T-helper 2 cell treated with Interferon-gamma antibody and Interleukin-4, amounts not matched to agents 5 μg/mL and 100 μg/mL, for 36 hours (primary cell): Measurements from ENCODE around the gene MRPL12.
A peak's percentile ranks its signal among the peaks of the same experiment; 100 is the strongest.
"Not testable (repeated sequence)": the region's sequence is repeated elsewhere in the genome, so short reads cannot be mapped to it uniquely, and the experiment has no call there.

ENCODE experiments used
- DNase-seq: peaks from one replicate; pipeline ENCODE4 v3.0.0; 2021; ENCODE audit warnings: low spot score
- H3K27ac Mint-ChIP-seq: one replicate; pipeline ENCODE4 v1.8.0; 2021; ENCODE audit warnings: mild to moderate bottlenecking, mixed read lengths
- H3K27me3 Mint-ChIP-seq: one replicate; pipeline ENCODE4 v1.8.0; 2021; ENCODE audit warnings: low read depth, mixed read lengths
- H3K36me3 Mint-ChIP-seq: one replicate; pipeline ENCODE4 v1.8.0; 2021; ENCODE audit warnings: low read depth, mixed read lengths
- H3K4me1 Mint-ChIP-seq: one replicate; pipeline ENCODE4 v1.8.0; 2021; ENCODE audit warnings: low read depth, mixed read lengths
- H3K4me3 Mint-ChIP-seq: one replicate; pipeline ENCODE4 v1.8.0; 2022; ENCODE audit warnings: mild to moderate bottlenecking, moderate library complexity, mixed read lengths
- H3K9me3 Mint-ChIP-seq: one replicate; pipeline ENCODE4 v1.8.0; 2021; ENCODE audit warnings: mixed read lengths

The MRPL12 gene

DNA sequence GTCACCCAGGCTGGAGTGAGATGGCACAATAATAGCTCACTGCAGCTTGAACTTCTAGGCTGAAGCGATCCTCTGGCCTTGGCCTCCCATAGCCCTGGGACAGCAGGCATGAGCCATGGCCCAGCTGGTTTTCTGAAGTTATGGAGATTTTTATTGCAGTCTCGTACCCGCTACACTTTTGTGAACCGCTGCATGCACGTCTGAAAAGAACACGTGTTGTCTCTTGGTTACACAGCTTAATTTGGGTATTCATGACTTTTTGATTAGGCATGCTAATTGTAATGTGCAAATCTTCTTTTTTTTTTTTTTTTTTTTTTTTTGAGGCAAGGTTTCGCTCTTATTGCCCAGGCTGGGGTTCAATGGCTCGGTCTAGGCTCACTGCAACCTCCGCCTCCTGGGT lies 22.3 kb downstream of the MRPL12 start:
- no peak for DNase-seq
- Mint-ChIP-seq H3K27me3 (peaks cover 2% of the 10 kb centered on the region), H3K9me3 (no peaks in the 10 kb centered on the region), H3K36me3 (no peaks in the 10 kb centered on the region), H3K27ac (no peak overlapping the region), H3K4me1 (peaks cover 3% of the 10 kb centered on the region), H3K4me3 (no peak overlapping the region)

DNA sequence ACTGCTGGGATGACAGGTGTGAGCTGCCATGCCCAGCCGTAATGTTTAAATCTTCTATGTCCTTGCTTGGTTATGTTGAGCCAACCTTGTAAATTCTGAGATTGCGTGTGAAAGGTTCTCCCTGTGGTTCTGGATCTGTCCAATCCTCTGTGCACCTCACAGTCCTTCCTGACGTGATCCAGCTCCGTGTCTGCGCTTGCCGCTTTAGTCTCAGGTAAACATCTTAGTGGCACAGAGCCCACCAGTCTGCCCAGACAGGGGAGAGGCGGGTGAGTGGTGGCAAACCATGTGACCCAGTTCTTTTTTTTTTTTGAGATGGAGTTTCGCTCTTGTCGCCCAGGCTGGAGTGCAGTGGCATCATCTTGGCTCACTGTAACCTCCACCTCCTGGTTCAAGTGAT lies 22.8 kb downstream of the MRPL12 start:
- H3K4me3 Mint-ChIP-seq, result no peak overlapping the region
- peaks cover 4% of the 10 kb centered on the region for H3K27me3 Mint-ChIP-seq
- H3K27ac Mint-ChIP-seq, result no peak overlapping the region
- peaks cover 3% of the 10 kb centered on the region for H3K4me1 Mint-ChIP-seq
- DNase-seq, result no peak
- H3K9me3 Mint-ChIP-seq, result no peaks in the 10 kb centered on the region
- no peaks in the 10 kb centered on the region for H3K36me3 Mint-ChIP-seq

- no peak overlapping the region for H3K27ac Mint-ChIP-seq
Observed at GRCh38 chr17:81727324-81728031, 24.3 kb downstream of the MRPL12 start.

GRCh38 chr17:81733507-81734404 lies 30.6 kb downstream of the MRPL12 start:
- Mint-ChIP-seq H3K27ac (no peak overlapping the region), H3K4me1 (peaks cover 10% of the 10 kb centered on the region), H3K27me3 (peaks cover 13% of the 10 kb centered on the region), H3K36me3 (no peaks in the 10 kb centered on the region), H3K4me3 (no peak overlapping the region), H3K9me3 (no peaks in the 10 kb centered on the region)
- DNase-seq, result peak; percentile 65

More at GRCh38 chr17:81727324-81728031, 24.3 kb downstream of the MRPL12 start:
- Mint-ChIP-seq H3K27me3 (peaks cover 8% of the 10 kb centered on the region), H3K4me3 (no peak overlapping the region), H3K9me3 (no peaks in the 10 kb centered on the region), H3K36me3 (no peaks in the 10 kb centered on the region), H3K4me1 (peaks cover 6% of the 10 kb centered on the region)
- DNase-seq, result no peak

DNA sequence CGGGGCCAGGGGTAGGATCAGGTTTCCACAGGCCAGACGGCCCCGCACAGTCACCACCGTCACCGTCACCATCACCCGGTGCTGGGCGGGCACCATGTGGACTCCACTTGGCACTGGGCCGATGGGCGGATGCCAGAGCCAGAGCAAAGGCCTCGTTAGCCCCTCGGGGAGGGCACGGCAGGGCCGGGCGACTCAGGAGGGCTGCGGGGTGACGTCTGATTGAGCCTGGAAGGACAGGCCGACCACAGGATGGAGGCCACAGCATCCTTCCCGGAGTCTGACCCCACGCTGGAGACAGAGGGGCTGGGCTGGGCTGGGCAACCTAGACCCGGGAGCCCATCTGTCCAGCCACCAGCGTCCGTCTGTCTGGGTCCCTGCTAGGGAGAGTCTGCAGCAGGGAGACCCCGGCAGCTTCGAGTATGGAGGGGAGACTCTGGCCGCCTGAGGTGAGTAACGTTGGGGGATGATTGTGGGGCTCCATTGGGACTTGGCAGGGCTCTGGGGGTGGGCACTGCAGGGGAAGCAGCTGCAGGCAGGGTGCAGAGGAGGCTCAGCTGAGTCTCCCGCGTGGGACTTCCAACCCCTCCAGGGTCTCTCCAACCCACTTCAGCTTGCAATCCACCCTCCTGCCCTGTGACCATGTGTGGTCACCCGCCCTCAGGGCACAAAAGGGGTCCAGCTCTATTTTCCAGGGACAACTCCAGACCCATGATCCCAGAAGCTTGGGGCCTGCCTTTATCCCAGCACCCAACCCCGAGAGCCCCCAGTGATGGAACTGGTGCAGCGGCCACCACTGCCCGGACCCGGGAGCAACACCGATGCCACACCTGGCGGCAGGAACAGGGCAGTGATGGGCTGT lies 31.5 kb downstream of the MRPL12 start:
- H3K36me3 Mint-ChIP-seq, result no peaks in the 10 kb centered on the region

DNA sequence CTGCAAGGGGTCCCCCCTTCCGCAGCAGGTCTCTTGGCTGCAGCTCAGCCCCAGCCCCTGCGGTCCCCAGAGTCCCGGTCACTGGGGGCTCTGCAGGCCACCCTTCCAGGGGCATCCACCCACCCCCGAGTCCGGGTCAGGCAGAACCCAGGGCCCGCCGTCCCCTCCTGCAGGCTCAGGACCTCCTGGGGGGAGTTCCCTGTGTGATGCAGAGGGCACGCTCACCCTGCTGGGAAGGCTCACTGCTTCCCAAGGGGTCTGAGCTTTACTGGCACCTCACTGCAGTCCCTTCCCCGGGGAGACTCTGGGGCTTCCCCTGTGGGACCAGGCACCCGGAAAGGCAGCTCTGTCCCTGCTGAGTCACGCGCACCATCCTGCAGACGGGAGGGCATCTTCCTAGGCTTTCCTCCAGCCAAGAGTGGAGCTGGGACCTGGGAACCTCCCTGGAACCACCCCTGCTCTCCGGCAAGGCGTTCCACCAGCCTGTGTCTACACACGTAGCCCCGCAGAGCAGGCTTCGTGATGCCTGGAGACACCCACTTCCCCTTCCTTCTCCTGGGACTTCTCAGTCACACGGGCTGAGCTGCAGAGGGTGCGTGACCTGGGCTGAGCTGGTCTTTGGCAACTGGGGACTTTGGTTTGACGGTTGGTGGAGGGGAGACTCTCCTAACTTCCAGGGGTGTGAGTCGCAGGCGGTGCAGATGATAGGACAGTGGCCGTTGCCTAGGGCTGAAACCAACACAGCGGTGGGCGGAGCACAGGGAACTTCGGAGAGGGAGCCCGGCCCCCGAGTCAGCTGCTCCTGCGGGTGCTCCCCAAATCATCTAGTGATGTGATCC lies 32.3 kb downstream of the MRPL12 start:
- no peaks in the 10 kb centered on the region for H3K36me3 Mint-ChIP-seq
- H3K27me3 Mint-ChIP-seq, result peaks cover 15% of the 10 kb centered on the region
- peak overlapping the region; percentile 73 for H3K4me3 Mint-ChIP-seq
- no peak for DNase-seq
- peaks cover 10% of the 10 kb centered on the region for H3K4me1 Mint-ChIP-seq
- H3K9me3 Mint-ChIP-seq, result no peaks in the 10 kb centered on the region
- peak overlapping the region; percentile 45 for H3K27ac Mint-ChIP-seq

More for the DNA sequence above, 31.5 kb downstream of the MRPL12 start:
- Mint-ChIP-seq H3K9me3 (no peaks in the 10 kb centered on the region), H3K27me3 (peaks cover 13% of the 10 kb centered on the region), H3K4me3 (no peak overlapping the region), H3K27ac (no peak overlapping the region), H3K4me1 (peaks cover 10% of the 10 kb centered on the region)
- DNase-seq, result no peak

GRCh38 chr17:81737947-81738800 lies 35.0 kb downstream of the MRPL12 start:
- Mint-ChIP-seq H3K27ac (no peak overlapping the region), H3K27me3 (peaks cover 14% of the 10 kb centered on the region), H3K9me3 (no peaks in the 10 kb centered on the region), H3K36me3 (no peaks in the 10 kb centered on the region), H3K4me3 (no peak overlapping the region), H3K4me1 (peaks cover 7% of the 10 kb centered on the region)
- no peak for DNase-seq

DNA sequence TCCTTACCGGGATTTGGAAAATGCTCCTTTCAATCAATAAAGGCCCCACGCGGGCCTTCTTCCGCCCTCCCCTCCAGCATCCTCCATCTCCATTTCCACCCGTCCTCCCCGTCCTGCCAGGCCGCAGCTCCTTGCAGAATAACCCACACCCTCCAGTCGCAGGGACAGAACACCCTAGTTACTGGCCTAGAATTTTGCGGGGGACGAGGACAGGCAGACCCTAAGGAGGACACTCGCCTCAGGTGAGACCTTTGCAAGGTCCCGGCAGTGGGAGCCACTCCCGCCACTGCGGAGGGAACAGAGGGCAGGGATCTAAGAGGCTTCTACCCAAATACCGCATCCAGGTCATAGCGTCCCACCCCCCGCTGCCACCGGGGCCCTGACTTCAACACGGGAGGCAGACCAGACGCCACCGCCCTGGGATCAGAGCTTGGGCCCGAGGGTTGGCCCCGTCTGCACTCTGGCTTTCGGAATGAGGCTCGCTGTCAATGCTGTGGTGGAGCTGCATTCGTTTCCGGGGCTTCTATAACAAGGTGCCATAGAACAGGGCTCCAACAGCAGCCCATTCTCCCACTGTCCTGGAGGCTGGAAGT lies 35.7 kb downstream of the MRPL12 start:
- Mint-ChIP-seq H3K9me3 (no peaks in the 10 kb centered on the region), H3K27ac (no peak overlapping the region), H3K4me1 (peaks cover 7% of the 10 kb centered on the region), H3K27me3 (peaks cover 14% of the 10 kb centered on the region), H3K4me3 (no peak overlapping the region), H3K36me3 (no peaks in the 10 kb centered on the region)
- no peak for DNase-seq

GRCh38 chr17:81739593-81739992 lies 36.4 kb downstream of the MRPL12 start:
- H3K27me3 Mint-ChIP-seq, result peaks cover 14% of the 10 kb centered on the region
- not testable (repeated sequence) for H3K4me1 Mint-ChIP-seq, H3K9me3 Mint-ChIP-seq, H3K36me3 Mint-ChIP-seq, DNase-seq, H3K27ac Mint-ChIP-seq, H3K4me3 Mint-ChIP-seq

GRCh38 chr17:81740395-81740961 lies 37.3 kb downstream of the MRPL12 start:
- H3K27me3 Mint-ChIP-seq, result peaks cover 14% of the 10 kb centered on the region
- no peaks in the 10 kb centered on the region for H3K9me3 Mint-ChIP-seq
- H3K4me3 Mint-ChIP-seq, result no peak overlapping the region
- H3K4me1 Mint-ChIP-seq, result peaks cover 7% of the 10 kb centered on the region
- no peak for DNase-seq
- H3K36me3 Mint-ChIP-seq, result no peaks in the 10 kb centered on the region
- H3K27ac Mint-ChIP-seq, result no peak overlapping the region

- no peaks in the 10 kb centered on the region for H3K9me3 Mint-ChIP-seq
Observed at GRCh38 chr17:81741049-81741593, 38.0 kb downstream of the MRPL12 start.

More at GRCh38 chr17:81741049-81741593, 38.0 kb downstream of the MRPL12 start:
- Mint-ChIP-seq H3K27ac (no peak overlapping the region), H3K27me3 (peaks cover 11% of the 10 kb centered on the region), H3K4me1 (peaks cover under 1% of the 10 kb centered on the region), H3K36me3 (no peaks in the 10 kb centered on the region), H3K4me3 (no peak overlapping the region)
- no peak for DNase-seq
